Hematopoietic multipotent progenitor cell (in vitro differentiated cells): ENCODE measurements around the gene VGLL2. TPM values are rescaled to one million over a fixed set of nuclear protein-coding genes. Genes with fewer than 3 reads are reported as not detected.

Experiments used
- DNase-seq, 3 donors: peaks; one replicate each; pipeline ENCODE4 v3.0.0-alpha.2; 2011 to 2015; ENCODE audit warnings: low read depth in 2 of 3, low spot score in 2 of 3
- total RNA-seq: library from RNA; depleted of rRNA; stranded (reverse); fragments of >200 nt; gene quantifications from one replicate; pipeline ENCODE4 v1.2.3, GENCODE V29; 2012

The VGLL2 gene
- total RNA-seq, 1 donor, result not detected

DNA sequence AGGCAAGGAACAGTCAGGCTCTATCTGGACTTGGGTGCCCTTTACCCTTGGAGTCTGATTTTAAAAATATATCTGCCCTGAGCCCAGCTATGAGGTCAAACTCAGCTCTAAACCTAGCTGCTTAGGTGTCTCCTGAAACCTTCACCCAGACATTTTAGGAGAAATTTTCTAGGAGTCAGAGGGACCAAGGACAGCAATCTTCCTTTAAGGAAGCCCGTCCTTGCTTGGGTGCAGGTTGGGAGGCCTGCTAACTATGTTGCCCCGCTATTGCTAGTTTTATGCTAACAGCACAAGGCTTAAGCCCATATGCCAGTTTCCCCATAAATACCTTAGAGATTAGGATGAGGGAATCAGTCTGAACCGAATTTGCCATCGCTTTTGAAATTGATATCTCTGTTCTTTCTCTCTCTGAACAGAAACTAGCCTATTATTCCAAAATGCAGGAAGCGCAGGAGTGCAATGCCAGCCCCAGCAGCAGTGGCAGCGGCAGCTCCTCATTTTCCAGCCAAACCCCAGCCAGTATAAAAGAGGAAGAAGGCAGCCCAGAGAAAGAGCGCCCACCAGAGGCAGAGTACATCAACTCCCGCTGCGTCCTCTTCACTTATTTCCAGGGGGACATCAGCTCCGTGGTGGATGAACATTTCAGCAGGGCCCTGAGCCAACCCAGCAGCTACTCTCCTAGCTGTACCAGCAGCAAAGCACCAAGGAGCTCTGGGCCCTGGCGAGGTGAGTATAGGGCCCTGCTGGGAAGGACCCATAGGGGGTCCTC lies 2.6 kb downstream of the VGLL2 start:
- peak in 1 of 3 donors; percentile 36 for DNase-seq

DNA sequence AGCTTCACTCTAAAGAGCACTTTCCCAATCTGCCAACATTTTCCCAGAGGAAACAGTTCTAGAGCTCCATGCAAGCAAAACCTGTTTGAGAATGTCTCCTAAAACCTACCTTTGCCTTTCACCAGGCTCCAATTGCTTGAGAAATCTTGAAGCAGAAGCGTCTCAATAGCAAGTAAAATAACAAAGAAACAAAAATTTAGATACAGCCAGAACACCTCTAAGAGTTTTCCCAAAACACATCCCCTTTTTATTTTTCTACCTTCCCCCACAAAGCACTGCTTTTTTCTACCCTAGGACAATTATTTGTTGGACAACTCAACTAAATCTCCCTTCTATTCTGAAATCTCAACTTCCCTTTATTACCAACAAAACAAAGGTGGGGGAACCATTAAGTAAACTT lies 3.6 kb downstream of the VGLL2 start:
- DNase-seq, result no peak

DNA sequence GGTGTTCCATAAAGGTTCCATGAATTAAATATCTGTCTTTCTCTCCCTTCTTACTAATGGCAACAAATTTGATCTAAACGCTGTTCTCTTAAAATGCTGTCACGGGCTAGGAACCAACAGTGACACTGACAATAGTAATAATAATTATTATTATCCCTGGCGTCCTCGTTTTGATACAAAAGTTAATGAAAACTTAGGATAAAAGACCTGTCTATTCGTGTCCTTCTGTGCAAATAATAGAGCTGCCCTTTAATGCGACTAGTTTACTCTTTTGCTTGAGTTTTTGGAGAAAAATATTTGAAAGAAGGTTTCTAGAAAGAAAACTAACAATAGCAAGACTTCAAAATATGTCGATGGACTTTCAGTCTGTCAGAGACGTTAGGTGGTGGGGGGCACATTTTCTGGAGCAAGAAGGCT lies 4.3 kb downstream of the VGLL2 start:
- DNase-seq, result peak in 1 of 3 donors; percentile 14

GRCh38 chr6:117270055-117270842 lies 4.9 kb downstream of the VGLL2 start:
- DNase-seq, result peak in 1 of 3 donors; percentile 21

GRCh38 chr6:117270843-117271507 lies 5.6 kb downstream of the VGLL2 start:
- DNase-seq, result no peak

GRCh38 chr6:117272032-117272866 lies 6.9 kb downstream of the VGLL2 start:
- no peak for DNase-seq

- DNase-seq, result no peak
These were observed 7.5 kb downstream of the VGLL2 start for GRCh38 chr6:117272891-117273290.

DNA sequence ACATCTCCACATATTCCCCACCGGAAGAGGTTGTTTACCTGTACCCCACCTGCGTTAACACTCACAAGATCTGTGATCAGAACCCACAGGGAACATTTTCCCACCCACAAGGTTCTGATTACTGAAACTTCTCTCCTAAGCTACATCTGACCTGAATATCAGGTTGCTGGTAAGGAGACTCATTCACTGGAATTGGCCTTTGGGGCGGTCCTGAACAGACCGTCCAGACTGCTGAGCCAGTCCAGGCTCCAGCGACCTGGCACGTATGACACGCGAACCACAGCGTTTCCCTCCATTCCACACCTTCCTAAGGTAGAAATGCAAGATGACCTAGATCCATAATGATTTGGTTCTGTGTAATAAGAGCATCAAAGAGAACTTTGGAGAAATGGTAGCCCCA lies 9.8 kb downstream of the VGLL2 start:
- no peak for DNase-seq

DNA sequence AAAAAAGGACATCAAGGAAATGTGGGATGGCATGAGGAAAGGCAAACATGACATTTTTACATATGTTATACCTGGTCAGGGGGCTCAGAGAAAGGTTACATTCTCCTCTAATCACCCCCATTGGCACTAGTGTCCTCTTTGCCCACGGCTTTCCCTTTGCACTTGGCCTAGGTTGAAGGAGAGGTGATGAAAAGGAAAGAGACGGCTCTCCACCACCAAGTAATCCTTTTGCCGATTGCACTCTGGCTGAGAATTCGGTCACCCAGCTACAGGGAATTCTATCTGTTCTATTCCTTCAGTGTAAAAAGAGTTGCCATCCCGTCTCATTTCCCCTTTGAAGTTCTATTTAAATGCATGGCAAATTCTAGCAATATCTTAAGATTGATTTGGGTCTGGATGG lies 10.4 kb downstream of the VGLL2 start:
- DNase-seq, result no peak

GRCh38 chr6:117276778-117277316 lies 11.5 kb downstream of the VGLL2 start:
- DNase-seq, result no peak

DNA sequence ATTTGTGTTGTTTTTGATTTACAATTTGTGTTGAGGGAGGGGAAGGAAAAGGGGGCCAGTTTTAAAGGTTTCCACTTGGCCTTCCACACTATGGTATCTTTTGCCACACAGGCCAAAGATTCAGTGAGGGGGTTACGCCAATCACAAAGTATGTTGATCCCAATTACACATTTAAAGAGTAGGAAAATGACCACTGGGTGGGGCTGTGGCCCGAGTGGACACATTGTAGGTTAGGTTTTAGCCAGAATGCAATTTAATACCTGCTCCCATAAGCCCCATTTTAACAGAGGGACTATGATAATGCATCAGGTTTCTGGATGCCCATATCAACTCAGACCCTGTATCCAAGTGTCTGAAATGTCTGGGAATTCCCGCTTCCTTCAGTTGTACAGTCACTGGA lies 15.6 kb downstream of the VGLL2 start:
- DNase-seq, result no peak

DNA sequence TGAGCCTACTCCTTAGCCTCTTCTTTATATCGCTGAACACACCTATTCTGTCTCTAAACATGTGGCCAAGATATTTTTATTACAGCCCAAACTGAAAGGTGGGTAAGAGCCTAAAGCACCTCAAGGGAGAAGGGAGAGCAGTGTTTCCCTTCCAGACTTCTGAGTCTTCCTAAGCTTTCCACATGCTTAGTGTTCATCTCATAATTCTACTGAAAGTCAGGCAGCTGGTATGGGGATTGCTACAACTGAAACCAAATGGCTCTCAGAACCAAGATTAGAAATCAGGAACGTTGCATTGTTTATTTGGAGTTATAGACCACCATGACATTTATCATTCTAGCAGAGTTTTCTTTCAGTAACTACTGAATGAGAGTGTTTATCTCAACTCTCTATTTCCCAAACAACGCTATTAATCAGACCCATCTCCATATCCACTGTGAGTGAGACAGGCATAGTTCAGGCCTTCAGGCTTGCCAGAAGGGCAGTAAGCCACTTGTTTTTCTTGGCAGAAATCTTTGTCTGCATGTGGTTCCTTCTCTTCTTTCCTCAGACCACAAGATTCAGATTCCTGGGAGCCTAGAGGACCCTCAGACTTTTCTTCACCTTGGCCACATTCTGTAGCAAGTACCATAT lies 22.8 kb downstream of the VGLL2 start:
- no peak for DNase-seq

DNA sequence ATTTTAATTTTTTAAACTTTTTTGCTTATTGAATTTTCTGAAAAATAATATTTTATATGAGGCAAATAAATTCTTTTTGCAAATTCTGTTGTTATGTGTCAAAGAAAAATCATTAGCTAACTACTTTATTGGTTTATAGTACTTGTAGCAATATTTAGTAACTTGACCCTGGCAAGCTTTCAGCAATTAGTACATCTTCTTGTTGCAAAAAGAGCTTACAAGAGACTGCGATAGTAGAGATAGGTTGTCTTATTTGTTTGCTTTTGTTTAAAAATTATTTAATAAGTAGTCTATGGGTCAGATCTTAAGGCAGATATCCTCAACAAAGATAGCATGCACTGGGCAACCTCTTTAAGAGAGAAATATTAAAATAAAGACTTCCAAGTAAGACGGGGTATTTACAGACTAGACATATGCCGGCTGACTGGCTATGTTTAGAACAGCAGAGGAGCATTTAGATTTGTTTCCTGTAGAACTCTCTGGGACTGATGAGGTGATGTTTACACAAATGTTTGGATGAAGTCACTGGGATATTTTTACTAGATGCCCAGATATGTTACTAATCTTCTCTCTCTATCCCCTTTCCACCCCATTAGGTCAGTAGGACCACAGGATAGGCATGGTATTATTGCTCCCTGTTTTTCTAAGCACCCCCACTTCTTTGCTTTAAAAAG lies 25.0 kb downstream of the VGLL2 start:
- no peak for DNase-seq

- DNase-seq, result no peak
These were observed 33.6 kb downstream of the VGLL2 start for GRCh38 chr6:117298941-117299340.

- DNase-seq, result no peak
These were observed 38.0 kb downstream of the VGLL2 start for GRCh38 chr6:117303323-117303722.

GRCh38 chr6:117304446-117304845 lies 39.1 kb downstream of the VGLL2 start:
- DNase-seq, result no peak

GRCh38 chr6:117306227-117306790 lies 41.0 kb downstream of the VGLL2 start:
- no peak for DNase-seq

DNA sequence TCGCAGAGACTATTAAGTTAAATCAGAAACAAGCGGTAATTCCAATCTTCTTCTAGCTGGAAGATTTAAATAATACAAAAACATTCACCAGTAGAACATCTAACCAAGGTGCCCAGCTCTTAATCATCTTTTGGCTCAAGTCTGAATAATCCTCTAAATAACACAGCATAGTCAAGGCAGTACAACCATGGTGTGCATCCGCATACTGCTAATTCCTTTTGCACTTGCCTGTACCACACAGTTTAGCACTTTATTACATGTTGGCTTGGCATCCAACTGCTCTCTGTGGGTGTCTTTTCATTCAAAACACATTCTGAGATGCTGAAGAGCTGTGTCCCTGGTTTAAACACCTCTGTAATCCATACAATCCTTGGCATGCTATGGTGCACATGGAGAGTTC lies 42.3 kb downstream of the VGLL2 start:
- no peak for DNase-seq

- no peak for DNase-seq
These were observed 43.7 kb downstream of the VGLL2 start for GRCh38 chr6:117309069-117309468.
